ENCODE results near the gene GRID1. TPM values are rescaled to one million over a fixed set of nuclear protein-coding genes. Genes with fewer than 3 reads are reported as not detected.

Gene GRID1
- polyA plus RNA-seq, 1 experiment: 0.49 TPM

GRCh38 chr10:86068231-86069054, 298.2 kb downstream of the GRID1 start:
- CTCF ChIA-PET: no interaction called here
- POLR2A ChIA-PET: no interaction called here
- H3K4me3 ChIP-seq (ENCODE audit: low read depth, low read length): no peak overlapping the region
- no peak for DNase-seq (ENCODE audit: low read depth)
- TF ChIP-seq, protein P1, sequence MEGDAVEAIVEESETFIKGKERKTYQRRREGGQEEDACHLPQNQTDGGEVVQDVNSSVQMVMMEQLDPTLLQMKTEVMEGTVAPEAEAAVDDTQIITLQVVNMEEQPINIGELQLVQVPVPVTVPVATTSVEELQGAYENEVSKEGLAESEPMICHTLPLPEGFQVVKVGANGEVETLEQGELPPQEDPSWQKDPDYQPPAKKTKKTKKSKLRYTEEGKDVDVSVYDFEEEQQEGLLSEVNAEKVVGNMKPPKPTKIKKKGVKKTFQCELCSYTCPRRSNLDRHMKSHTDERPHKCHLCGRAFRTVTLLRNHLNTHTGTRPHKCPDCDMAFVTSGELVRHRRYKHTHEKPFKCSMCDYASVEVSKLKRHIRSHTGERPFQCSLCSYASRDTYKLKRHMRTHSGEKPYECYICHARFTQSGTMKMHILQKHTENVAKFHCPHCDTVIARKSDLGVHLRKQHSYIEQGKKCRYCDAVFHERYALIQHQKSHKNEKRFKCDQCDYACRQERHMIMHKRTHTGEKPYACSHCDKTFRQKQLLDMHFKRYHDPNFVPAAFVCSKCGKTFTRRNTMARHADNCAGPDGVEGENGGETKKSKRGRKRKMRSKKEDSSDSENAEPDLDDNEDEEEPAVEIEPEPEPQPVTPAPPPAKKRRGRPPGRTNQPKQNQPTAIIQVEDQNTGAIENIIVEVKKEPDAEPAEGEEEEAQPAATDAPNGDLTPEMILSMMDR (IDR thresholded peaks at IDR 0.05; ENCODE audit: insufficient read depth, low read depth, low read length): no peak
- no peaks in the 10 kb centered on the region for H3K36me3 ChIP-seq (ENCODE audit: control insufficient read depth, insufficient read depth, low read length)
- no peaks in the 10 kb centered on the region for H3K27me3 ChIP-seq (ENCODE audit: control insufficient read depth, insufficient read depth, low read length)

DNA sequence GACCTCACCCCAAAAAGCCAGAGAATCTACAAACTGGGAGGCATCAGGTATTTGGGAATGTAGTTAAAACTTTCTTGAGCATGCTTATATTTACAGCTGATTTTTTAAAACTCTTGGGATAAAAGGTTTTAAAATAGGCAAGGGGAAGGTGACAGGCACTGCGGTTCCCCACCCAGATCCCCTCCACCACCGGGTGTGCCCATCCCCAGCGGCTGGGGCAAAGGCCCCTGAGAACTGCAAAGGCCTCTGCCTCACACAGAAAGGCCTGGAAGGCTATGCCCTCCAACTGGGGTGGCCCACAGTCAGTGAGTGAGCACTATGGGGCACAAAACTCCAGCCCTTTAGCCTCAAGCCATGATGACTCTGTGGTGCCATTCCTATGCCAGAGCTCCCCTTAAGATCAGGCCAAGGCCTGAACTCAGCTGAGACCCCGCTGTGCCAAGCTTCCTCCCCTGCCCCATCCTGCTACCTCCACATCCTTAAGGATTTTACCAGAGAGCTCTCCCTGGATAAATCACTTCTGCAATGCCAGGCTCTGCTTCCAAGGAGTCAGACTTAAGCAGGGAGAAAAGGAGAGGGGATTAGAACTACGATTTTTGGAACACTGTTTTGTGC, 299.1 kb downstream of the GRID1 start:
- CTCF ChIA-PET: no interaction called here
- H3K36me3 ChIP-seq (ENCODE audit: control insufficient read depth, insufficient read depth, low read length): no peaks in the 10 kb centered on the region
- H3K27me3 ChIP-seq (ENCODE audit: control insufficient read depth, insufficient read depth, low read length): no peaks in the 10 kb centered on the region
- H3K4me3 ChIP-seq (ENCODE audit: low read depth, low read length): no peak overlapping the region
- DNase-seq (ENCODE audit: low read depth): no peak
- POLR2A ChIA-PET: no interaction called here
- TF ChIP-seq, protein P1 (IDR thresholded peaks at IDR 0.05; ENCODE audit: insufficient read depth, low read depth, low read length): no peak

GRCh38 chr10:86066696-86067095, 299.9 kb downstream of the GRID1 start:
- TF ChIP-seq, protein P1 (IDR thresholded peaks at IDR 0.05; ENCODE audit: insufficient read depth, low read depth, low read length): no peak
- DNase-seq (ENCODE audit: low read depth): no peak
- H3K27me3 ChIP-seq (ENCODE audit: control insufficient read depth, insufficient read depth, low read length): no peaks in the 10 kb centered on the region
- ChIA-PET CTCF (no interaction called here), POLR2A (no interaction called here)
- no peaks in the 10 kb centered on the region for H3K36me3 ChIP-seq (ENCODE audit: control insufficient read depth, insufficient read depth, low read length)
- H3K4me3 ChIP-seq (ENCODE audit: low read depth, low read length): no peak overlapping the region

- POLR2A ChIA-PET: no interaction called here
- CTCF ChIA-PET: no interaction called here
Measured at GRCh38 chr10:86065711-86066251, 300.8 kb downstream of the GRID1 start.

More at GRCh38 chr10:86065711-86066251, 300.8 kb downstream of the GRID1 start:
- TF ChIP-seq, protein P1 (IDR thresholded peaks at IDR 0.05; ENCODE audit: insufficient read depth, low read depth, low read length): no peak
- DNase-seq (ENCODE audit: low read depth): no peak
- no peaks in the 10 kb centered on the region for H3K36me3 ChIP-seq (ENCODE audit: control insufficient read depth, insufficient read depth, low read length)
- no peak overlapping the region for H3K4me3 ChIP-seq (ENCODE audit: low read depth, low read length)
- H3K27me3 ChIP-seq (ENCODE audit: control insufficient read depth, insufficient read depth, low read length): no peaks in the 10 kb centered on the region
